Lung microvascular endothelial cell (primary cell): ENCODE measurements around the gene FHDC1. TPM values are rescaled to one million over a fixed set of nuclear protein-coding genes. Genes with fewer than 3 reads are reported as not detected.
A peak's percentile ranks its signal among the peaks of the same experiment; 100 is the strongest.

Experiments used
- DNase-seq, 2 donors: peaks; one replicate each; pipeline versions ENCODE4 v3.0.0 to v3.0.0-alpha.2; 2010; ENCODE audit warnings: low read depth in 2 of 2
- total RNA-seq: library from RNA; depleted of rRNA; stranded (reverse); fragments of >200 nt; gene quantifications from 2 replicates; pipeline ENCODE4 v1.2.1, GENCODE V29; 2014

The FHDC1 gene
- total RNA-seq, 1 donor from 2014 or later: 0.60 TPM

DNA sequence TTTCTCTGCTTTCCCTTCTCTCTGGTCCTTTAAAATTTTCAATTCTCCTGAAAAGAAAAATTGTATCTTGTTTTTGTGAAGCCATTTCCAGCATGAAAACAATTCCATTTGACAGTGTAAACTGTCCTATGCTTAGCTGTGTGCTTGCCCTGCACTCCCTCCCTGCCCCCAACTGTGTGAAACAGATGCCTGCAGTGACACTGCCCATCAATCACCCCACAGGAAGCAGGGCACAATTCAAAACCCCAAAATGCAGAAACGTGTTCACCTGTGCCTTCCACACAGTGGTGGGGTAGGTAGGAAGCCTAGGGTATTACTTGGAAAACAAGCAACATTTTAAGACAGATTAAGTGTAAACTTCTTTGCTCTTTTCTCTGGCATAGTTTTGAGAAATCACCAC, 6.2 kb upstream of the FHDC1 start:
- no peak for DNase-seq

DNA sequence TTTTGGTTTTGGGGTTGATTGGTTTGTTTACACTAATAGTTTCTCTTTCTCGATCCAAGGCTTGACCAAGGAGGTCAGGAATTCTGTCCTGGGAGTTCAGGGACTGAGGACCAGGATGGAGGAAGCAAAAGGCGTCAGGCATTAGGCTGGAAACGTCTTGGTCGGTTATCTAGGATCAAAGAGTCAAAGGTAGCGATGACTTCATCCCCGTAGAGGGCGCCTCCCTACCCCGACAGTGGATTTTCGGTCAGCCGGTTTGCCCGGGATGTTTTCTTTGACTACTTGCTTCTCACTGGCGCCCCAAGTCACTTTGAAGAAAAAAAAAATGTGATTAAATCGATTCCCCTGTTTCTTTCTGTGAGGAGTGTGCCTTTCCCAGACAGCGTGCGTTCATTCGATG, 980 bp upstream of the FHDC1 start:
- no peak for DNase-seq

DNA sequence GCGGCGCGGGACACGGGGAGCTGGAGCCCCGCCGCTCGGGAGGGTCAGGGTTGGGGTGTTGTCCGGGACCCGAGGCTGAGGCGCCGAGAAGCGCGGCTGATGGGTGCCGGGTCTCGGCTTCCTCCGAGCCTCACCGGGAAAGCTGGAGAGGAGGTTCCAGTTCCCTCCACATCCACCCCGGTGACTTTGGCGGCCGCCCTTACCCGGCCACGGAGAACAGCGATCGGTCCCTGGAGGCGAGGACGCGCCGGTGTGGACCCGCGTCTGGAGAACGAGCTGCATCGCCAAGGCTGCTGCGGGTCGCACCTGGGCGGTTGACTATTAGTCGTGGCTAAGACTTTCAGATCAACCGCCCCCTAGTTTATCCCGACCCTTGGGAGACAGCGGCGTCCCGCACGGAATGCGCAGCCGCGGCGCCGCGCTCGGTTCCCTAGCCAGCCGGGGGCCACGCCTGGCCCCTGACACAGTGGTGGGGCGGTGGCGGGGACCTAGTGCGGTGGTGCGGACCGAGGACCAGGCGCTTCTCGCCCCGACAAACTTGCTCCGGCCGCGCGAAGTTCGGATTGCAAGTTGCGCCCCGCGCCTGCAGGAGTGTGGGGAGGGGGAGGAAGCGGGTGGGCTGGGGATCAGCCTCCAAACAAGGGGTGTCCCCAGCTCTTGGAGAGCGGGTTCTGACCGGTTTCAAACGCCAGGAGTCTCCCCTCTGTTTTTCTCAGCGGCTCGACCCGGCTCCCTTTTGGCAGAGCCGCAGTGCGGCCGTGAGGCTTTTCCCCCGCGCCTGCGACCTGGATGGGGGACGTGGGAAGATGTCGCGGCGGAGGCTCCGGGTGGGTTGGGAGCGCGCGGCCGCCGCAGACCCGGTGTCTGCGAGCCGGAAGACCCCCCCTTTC, 568 bp downstream of the FHDC1 start:
- peak; percentile 22 to 38 for DNase-seq

DNA sequence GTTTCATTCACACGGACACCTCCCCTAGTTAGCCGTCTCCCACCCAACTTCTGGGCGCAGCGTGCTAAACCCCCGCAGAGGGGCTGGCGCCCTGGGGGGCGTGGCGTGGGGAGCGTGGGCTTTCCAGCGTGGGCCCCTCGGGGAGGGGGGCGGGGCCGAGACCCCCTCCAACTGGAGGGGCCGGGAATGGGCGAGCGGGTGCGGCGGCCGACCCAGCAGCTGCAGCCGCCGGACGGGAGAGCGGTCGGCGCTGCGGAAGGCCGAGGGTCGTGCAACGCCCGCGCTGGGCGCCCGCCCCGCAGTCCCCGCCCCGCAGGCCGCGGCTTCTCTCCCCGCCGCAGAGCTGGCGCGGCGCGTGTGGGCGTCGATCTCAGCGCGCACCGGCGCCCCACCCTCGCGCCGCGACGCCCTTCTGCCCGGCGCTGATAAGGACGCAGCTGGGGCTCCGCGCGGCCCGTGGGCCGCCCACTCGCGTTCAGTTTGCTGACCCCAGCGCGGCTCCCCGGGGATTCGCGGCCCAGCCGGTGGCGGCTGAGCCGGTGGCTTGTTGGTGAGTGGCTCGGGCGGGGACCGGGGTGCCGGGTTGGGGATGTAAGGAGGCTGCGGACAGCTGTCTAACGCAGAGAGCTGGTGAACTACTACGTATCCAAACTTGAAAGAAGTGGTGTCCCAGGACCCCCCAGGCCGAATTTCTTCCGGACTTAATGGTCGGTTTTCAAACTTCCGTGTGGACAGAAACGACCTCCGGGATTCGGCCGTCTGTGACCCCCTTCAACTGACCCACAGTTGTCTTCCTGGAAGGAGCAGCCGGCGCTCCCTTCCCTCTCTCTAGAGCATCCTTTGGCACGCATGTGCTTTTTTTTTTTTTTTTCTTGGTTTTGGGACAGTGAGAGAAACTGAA, 1.5 kb downstream of the FHDC1 start:
- DNase-seq: peak; percentile 23 to 52

DNA sequence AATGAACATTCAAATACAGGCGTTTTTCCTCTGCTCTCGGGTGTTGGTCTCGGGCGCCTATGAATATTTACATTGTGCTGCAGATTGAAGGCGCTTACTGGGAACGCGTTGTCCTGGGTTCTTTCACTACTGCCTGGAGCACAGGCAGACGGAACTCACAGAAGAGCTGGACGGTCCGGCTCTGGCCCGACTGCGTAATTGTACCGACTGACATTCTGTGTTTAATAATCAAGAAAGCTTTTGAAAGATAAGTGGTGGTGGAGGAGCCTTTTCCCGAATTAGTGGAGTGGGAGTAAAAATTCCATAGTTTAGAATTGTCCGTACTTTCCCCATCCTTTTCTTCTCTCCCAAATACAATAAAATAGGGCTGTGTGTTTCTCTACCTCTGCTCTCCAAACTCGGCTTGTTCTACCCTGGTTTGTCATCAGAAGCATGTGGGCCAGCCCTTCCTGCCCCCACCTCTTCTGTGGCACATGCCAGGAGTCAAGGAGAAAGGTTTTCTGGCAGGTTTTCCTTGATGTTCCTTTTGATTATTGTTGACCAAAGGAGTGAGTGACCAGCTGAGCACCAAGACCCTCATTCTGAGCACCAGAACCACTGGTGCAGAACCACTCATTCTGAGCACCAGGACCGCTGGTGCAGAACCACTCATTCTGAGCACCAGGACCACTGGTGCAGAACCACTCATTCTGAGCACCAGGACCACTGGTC, 2.3 kb downstream of the FHDC1 start:
- no peak for DNase-seq

DNA sequence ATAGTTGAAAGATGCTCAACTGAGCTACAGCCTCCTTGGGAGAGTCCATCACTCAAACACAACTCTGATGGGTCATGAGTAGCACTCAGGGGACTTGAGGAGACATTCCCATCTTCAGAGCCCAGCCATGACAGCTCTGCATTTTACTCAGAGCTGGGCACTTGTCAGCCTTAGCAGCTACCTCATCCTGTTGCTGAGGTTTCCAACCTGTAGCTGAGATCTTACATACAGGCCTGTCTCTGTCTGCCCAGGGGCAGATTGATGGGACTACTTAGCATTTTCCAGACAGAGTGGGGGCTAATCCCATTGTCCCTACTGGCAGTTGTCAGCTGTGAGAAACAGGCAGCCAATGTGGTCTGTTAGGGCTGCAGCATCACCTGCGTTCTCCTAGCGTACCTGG, 3.5 kb downstream of the FHDC1 start:
- no peak for DNase-seq

DNA sequence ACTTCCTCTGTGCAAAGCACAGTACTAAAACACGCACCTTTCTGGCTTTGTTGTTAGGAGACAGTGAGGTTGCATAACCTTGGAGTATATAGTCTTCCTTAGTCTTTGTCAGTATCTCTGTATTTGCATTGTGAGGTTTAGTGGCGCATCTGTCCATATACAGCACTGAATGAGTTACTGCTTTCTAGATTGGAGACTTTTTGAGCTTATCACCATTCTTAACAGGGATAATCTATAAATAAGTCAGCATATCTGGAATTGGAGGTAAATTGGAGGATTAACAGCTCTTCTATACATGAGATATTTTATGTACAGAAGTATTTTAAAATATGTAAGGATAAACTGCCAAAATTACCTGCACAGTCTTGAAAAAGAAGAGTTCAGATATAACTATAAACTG, 4.3 kb downstream of the FHDC1 start:
- DNase-seq: no peak

DNA sequence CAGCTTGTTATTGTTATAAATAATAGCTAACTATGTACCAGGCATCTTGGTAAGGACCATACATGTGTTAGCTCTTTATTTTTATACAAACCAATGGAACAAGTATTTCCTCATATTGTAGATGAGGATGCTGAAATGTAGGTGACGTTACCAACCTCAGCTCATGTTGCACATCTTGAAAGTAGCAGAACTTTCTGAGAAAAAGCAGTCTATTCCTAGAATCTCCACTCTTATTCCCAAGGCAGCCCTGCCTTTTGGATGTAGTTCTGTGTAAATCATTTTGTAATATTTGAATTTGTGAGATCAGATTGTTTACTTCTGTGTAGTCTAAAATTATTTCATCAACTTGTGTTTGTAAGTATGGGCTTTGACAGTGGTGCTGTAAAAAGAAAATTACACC, 5.3 kb downstream of the FHDC1 start:
- no peak for DNase-seq

DNA sequence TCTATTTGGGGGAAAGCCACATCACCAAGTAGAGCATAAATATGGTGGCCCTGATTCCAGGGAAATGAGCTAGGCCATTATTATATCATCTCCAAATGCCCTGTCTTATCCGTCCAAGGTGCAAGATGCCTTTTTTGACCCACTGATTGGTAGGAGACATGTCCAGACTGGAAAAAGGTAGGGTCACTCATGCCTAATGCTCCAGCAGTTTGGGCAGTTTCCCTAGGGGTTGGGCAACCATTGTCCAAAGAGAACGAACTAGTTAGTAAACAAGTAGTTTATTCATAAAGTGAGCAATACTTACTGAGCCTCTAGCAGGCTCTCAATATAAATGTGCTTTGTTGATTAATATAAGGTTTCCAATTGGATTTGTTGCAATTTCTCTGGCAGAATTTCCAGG, 6.2 kb downstream of the FHDC1 start:
- DNase-seq: no peak

DNA sequence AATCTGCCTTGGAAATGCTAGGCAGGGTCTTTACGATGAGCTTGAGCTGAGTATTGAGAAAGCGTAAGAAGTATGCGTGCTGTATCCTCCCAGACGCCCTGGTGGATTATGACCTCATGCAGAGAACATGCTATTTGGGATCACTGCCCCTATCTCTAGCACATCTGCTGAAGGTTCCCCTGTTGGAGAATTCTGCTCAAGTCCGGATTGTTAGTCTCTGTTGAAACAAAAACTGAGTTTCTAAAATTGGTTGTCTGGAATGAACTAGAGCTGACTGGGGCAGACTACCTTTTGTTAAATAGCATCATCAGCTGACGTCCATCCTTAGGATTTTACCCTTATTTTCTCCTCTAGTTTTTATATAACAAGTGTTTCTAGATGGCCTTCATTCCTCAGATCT, 7.5 kb downstream of the FHDC1 start:
- no peak for DNase-seq

DNA sequence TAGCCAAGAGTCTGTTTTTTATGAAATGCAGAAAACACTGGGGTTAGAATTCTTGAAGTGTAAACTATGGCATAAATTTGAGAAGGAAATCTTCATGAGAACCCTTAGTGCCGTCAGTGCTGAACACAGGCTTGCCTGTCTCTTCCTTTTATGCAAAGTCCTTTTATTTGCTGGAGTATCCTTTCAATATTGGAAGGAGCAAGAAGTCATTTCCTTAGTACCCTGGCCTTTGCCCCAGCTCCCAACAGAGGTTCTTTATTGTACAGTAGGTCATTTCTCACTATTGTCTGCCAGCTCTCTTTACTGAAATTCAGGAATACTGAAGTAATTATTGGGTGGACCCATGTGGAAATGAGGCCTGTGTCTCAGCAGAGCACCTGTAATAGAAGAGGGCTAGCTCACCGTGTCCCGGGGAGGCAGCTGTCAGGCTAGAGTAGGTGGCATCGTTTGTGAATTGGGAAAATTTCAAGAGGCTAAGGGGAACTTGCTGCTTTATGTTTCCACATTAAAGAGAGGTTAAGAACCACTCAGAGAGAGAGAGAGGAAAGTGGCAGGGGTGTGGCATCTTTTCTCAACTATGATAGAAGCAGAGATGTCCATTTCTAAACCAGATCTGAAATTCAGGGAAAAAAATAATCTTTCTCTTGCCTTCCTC, 8.7 kb downstream of the FHDC1 start:
- DNase-seq: no peak

DNA sequence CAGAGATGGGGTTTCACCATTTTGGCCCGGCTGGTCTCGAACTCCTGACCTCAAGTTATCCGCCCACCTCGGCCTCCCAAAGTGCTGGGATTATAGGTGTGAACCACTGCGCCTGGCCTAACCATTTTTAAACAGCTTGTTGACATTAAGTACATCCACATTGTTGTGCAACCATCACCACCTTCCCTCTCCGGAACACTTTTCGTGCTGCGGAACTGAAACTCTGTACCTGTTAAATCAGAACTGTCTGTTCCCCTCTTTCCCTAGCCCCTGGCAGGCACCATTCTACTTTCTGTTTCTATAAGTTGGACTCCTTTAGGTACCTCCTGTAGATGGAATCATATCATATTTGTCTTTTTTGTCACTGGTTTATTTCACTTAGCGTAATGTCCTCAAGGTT, 9.5 kb downstream of the FHDC1 start:
- no peak for DNase-seq

DNA sequence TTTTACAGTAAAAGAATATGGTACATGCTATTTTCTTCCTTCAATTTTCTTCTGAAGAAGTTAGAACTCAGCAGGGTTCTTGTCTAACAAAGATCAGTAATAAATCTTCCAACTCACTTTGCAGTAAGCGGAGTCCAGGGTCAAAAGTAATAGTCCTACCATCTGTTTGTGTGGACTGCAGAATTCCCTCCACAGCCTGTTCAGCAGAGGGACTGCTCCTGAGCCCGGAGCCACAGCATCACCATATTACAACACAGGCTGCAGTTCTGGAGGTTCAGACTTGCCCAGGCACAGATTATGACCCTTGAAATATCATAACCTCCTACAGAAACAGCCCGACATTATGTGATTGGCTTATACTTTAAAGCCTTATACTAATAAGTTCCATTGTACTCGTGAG, 10.3 kb downstream of the FHDC1 start:
- no peak for DNase-seq

DNA sequence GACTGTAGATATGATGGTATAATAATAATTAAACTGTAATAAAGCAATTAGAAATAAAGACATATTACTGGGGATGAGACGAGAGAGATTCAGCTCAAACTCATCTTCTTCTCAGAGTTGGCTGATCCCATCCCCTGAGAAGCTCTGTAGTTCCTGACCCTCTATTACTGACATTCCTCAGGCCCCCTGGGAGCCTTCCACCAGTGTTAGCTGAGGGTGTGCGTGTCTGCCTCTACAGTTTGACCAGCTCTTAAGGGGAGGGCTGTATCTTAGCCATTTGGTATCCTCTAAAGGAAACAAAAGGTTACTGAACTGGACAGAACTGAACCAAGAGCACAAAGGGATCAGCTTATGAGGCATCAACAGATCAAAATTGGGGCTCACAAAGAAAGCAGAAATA, 11.2 kb downstream of the FHDC1 start:
- DNase-seq: no peak

DNA sequence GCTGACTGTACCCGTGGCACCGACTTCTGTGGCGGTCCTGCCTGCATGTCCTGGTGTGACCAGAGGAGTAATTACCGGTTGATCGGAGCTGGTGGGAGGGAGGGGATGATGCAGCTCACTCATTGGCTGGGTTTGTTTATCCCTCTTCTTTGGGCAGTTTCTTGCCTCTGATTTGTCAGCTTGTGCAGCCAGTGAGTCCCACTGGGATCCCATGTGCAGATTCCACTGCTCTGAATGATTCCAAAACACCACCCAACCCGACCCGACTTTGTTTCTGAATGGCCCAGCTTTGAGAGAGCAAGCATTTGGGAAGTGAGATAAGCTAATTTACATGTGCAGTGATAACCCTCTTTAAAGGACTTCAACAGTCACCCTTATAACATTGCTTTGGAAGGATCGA, 13.8 kb downstream of the FHDC1 start:
- no peak for DNase-seq

DNA sequence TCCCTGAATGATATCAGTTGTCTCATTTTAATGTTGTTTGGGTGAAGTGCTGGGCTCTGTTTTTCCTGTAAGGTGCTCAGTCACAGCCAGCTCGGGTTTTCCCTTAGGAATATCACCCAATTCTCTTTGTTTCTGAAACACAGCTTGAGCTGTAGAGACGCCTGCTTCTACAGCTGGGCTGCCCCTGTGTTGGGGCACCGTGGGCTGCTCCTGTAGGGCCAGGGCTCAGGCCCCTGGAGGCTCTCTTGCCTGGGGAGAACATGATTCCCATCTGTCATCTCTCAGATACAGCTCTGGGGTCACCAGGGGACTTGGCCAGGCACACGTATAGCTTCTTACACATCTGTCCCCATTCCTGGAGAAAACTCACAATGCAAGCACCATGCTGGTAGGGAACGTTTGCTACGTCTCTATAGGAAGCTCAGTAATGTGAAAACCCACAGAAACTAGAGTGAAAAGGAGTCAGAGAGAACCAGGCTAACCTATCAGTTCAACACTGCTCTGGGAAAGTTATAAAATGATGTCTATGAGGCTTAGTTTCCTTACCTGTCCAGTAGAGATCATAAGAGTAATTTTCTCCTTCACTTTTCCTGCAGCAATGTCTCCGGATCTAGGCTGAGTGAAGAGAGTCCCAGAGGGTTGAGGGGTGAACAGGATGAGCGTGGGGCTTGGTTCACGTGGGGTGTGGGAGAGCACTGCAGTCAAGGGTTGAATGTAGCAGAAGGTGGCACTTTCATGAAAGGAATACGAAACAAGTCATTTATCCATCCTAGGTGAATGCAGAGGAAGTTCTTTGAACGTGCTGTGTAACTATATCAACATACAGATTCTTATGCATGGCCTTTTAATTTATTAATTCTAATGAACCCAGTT, 14.5 kb downstream of the FHDC1 start:
- no peak for DNase-seq

DNA sequence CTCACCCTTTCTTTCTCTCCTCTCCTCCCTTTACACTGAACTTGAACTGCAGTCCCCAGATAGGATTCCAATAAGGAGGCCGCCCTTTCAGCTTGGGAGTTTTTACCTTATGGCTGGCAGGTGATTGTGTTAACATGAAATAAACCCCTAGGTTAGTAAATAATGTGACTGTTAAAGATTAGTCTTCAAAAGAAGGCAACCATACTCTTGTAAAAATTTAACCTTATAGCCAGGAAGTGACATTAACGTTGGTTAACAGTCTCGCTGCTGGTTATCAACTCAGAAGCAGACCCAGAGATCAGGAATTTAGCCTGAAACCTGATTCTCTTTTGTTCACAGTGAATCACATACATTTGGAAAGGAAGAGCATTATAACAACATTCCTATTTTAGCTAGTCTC, 15.2 kb downstream of the FHDC1 start:
- peak in 1 of 2 donors; percentile 50 for DNase-seq

DNA sequence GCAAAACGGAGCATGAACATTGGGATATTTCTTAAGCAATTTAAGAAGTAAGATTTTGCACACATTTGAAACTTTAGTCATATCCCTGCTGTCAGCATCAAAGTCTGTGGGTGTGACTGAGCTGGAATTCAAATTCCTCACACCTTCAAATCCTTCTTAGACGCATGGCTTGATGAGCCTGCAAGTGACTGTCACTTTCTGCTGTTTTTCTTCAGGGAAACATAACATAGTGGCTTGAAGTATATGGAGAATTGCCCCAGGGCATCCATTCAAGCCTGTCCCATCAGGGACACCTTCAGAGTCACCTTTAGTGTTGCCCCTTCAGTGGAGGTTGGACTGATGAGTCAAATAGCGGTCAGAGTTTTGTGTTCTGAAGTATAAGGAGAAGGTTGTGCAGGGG, 17.4 kb downstream of the FHDC1 start:
- DNase-seq: no peak

DNA sequence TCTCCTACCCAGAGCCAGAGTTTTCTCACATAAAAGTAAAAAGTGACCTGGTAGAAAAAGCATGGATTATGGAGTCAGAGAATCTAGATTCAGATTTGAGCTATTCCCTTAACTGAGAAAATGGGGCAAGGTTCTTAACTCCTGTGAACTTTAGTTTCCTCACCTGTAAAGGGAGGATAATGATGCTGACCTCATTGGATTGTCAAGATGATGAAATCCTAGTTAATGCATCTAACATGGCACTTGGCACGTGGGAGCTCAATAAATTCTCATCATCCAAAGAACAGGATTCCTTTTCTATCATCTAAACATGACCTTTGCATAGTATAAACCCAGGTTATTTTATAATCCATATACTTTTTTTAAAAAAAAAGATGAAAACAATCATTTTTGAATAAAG, 18.6 kb downstream of the FHDC1 start:
- DNase-seq: no peak

DNA sequence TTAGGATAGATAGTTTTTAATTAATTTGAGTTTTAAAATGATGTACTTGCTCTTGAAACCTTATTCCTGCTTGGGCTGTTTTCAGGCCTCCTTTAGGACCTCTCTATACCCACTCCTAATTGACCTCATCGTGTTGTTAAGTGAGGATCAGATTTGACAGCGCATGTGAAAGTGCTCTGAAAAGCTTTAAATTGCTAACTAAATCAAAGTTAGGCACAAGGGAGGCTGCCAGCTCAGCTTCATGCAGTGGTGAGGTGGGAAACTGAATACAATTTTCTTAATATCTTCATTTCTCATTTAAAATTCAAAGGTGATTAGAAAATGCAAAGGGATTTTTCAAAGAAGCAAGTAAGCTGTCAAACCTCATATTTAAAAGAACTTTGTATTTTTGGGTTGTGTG, 20.0 kb downstream of the FHDC1 start:
- no peak for DNase-seq
